K562 (cell line): ENCODE data around the gene NIPBL.

ENCODE experiments used
- BACH1 ChIP-seq: fragments of 200-800 bp; sonication (Bioruptor generic); IDR thresholded peaks from 2 replicates; pipeline ENCODE4 v1.6.1; 2016; ENCODE audit warnings: missing genetic modification characterization, missing compliant biosample characterization
- RBM39 ChIP-seq: fragments of 200-400 bp; formaldehyde crosslinking; optimal IDR thresholded peaks from 2 replicates; pipeline ENCODE3; 2018; ENCODE audit warnings: low read depth, low read length
- SMARCE1 ChIP-seq: fragments of 450-650 bp; IDR thresholded peaks from 2 replicates; pipeline ENCODE4 v1.7.1; 2016; ENCODE audit warnings: mild to moderate bottlenecking

DNA sequence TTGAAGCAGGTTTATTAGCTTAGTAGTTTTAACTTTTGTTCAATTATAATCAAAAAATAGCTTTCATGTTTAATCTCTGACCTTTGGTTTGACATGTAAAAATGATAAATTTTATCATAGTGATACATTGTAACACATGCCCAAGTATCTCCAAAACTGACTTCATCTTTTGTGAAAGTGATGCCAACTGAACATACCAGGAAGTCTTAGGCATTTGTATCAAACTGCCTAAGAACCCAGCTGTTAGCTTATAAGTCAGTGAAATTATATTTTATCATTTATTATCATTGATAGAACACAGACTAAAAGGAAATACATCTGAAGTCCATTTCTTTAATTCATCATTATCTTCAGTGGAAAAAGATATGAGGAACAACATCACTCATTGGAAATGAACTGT lies 39.1 kb downstream of the NIPBL start:
- TF ChIP-seq RBM39 (no peak), BACH1 (tag) (no peak), SMARCE1 (no peak)
